Osteocyte (in vitro differentiated cells): ENCODE data around the gene ACTA2. TPM values are rescaled to one million over a fixed set of nuclear protein-coding genes. Genes with fewer than 3 reads are reported as not detected.

Experiments
- DNase-seq: peaks from one replicate; pipeline ENCODE4 v3.0.0; 2021; ENCODE audit warnings: mixed read lengths; ENCODE audit not compliant: unreplicated experiment; ENCODE audit errors: extremely low spot score
- H3K27ac Mint-ChIP-seq: one replicate; pipeline ENCODE4 v1.8.0; 2021; ENCODE audit warnings: mild to moderate bottlenecking, mixed read lengths; ENCODE audit not compliant: unreplicated experiment
- H3K27me3 Mint-ChIP-seq: one replicate; pipeline ENCODE4 v1.8.0; 2021; ENCODE audit warnings: mixed read lengths; ENCODE audit not compliant: unreplicated experiment
- H3K36me3 Mint-ChIP-seq: one replicate; pipeline ENCODE4 v1.8.0; 2021; ENCODE audit warnings: mixed read lengths; ENCODE audit not compliant: unreplicated experiment
- H3K4me1 Mint-ChIP-seq: one replicate; pipeline ENCODE4 v1.8.0; 2021; ENCODE audit warnings: mixed read lengths; ENCODE audit not compliant: unreplicated experiment
- H3K4me3 Mint-ChIP-seq: one replicate; pipeline ENCODE4 v1.8.0; 2021; ENCODE audit warnings: mild to moderate bottlenecking, moderate library complexity, mixed read lengths; ENCODE audit not compliant: unreplicated experiment
- H3K9me3 Mint-ChIP-seq: one replicate; pipeline ENCODE4 v1.8.0; 2021; ENCODE audit warnings: mixed read lengths; ENCODE audit not compliant: unreplicated experiment
- total RNA-seq: library from RNA; stranded (reverse); gene quantifications from 2 replicates; pipeline ENCODE4 v1.2.1, GENCODE V29; 2021
- TF ChIP-seq, protein P1 (sequence below): fragments of 200-600 bp; sonication (generic); IDR thresholded peaks from 2 replicates; pipeline ENCODE4 v1.5.0; 2021; ENCODE audit warnings: antibody characterized with exemption, mild to moderate bottlenecking, moderate library complexity

Gene ACTA2
- total RNA-seq, 1 donor from 2014 or later: 329 TPM

DNA sequence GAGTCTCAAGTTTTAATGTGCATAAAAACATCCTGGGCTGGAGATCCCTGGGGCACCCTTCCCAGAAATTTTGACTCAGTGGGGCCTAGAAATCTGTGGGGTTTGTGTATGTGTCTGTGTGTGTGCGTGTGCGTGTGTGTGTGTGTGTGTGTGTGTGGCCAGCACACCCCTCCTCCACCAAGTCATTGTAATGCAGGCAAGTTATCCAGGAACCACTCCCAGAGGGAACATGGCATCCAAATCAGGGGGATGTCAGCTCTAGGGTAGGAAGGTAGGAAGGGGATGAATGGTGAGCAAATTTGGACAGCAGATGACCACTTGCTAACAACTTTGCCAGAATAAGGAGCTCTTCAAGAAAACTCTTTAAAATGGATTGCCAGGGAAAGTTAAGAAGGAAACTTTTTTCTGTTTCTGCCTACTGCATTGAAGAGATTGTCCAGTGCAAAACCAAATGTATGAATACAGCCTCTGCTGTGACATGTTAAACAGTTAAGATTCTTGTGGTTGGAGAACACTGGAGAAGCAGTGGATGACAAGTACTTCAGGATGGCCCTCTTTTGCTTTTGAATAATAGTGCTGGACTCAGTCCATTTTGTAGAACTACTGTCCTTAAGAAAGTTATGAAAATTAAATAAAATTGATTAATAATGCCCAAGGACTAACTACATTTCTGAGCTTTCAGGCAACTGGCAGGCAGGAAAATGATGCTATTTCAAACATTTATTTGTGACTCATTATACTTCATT is 60.2 kb downstream of the ACTA2 start:
- DNase-seq: no peak
- Mint-ChIP-seq H3K27ac (peak overlapping the region; percentile 25), H3K36me3 (peaks cover 2% of the 10 kb centered on the region), H3K4me3 (no peak overlapping the region), H3K9me3 (no peaks in the 10 kb centered on the region), H3K4me1 (peaks cover 43% of the 10 kb centered on the region), H3K27me3 (no peaks in the 10 kb centered on the region)
- TF ChIP-seq, protein P1, sequence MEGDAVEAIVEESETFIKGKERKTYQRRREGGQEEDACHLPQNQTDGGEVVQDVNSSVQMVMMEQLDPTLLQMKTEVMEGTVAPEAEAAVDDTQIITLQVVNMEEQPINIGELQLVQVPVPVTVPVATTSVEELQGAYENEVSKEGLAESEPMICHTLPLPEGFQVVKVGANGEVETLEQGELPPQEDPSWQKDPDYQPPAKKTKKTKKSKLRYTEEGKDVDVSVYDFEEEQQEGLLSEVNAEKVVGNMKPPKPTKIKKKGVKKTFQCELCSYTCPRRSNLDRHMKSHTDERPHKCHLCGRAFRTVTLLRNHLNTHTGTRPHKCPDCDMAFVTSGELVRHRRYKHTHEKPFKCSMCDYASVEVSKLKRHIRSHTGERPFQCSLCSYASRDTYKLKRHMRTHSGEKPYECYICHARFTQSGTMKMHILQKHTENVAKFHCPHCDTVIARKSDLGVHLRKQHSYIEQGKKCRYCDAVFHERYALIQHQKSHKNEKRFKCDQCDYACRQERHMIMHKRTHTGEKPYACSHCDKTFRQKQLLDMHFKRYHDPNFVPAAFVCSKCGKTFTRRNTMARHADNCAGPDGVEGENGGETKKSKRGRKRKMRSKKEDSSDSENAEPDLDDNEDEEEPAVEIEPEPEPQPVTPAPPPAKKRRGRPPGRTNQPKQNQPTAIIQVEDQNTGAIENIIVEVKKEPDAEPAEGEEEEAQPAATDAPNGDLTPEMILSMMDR: no peak

DNA sequence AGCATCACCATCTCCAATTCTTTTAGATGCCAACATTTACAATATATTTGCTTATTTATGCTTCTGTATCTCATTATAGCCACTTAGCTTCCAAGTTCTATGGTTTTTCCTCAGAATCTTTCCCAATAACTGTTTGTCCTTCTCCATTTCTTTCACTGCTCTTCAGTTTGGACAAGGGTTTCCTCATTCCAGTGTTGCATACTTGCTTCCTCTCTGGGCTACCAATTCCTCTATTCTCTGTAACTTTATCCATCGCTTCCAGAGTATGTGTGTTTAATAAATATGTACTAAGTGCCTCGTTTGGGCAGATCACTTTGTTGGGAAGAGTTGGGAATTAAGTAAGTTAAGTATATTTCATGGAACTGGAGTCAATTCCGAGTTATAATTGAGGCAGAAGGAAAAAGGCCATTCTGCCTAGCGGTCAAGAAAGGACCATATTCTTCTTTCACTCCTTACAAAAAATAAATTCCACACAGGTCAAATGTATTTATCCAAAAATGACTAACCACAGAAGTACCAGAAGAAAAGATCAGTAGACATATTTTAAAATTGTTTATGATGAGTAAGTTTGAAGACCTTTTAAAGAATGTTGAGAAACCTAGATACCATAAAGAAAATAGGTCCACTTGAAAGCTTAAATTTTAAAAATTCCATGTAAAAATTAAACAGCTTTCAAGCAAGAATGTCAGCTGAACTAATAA is 61.7 kb downstream of the ACTA2 start:
- H3K4me1 Mint-ChIP-seq: peaks cover 34% of the 10 kb centered on the region
- no peak overlapping the region for H3K4me3 Mint-ChIP-seq
- no peaks in the 10 kb centered on the region for H3K9me3 Mint-ChIP-seq
- peaks cover 2% of the 10 kb centered on the region for H3K36me3 Mint-ChIP-seq
- no peaks in the 10 kb centered on the region for H3K27me3 Mint-ChIP-seq
- TF ChIP-seq, protein P1: no peak
- DNase-seq: no peak
- peak overlapping the region; percentile 17 for H3K27ac Mint-ChIP-seq

DNA sequence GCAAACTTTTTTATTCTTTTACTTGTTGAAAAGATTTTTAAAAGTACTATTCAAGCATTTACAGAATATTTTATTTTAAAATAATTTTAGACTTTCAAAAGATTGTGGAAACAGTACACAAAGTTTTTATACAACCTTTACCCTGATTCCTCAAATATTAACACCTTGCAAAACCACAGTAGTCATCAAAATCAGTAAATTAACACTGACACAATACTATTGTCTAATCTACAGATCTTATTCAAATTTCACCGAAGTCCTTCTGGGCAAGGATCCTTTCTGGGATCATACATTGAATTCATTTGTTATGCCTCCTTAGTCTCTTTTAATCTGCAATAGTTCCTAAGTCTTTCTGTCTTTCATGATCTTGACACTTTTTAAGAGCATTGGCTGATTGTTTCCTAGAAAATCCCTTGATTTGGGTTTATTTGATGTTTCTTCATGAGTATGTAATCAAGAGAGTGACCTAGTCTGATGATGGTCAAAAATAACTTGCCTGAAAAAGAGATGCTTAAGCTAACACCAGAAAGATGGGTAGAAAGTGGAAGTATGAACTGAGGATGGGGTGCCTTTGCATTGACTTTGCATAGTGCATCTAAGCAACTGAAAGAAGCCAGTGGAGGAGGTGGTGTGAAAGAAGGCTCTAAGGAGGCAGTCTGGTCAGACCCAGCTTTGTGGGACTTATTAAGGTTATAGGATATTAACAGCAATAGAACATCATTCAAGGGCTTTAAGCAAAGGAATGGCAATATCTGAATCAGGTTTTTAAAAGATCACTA is 62.8 kb downstream of the ACTA2 start:
- Mint-ChIP-seq H3K4me1 (peaks cover 34% of the 10 kb centered on the region), H3K36me3 (peaks cover 2% of the 10 kb centered on the region), H3K9me3 (no peaks in the 10 kb centered on the region), H3K27me3 (no peaks in the 10 kb centered on the region), H3K27ac (peak overlapping the region; percentile 16), H3K4me3 (no peak overlapping the region)
- DNase-seq: no peak
- TF ChIP-seq, protein P1: no peak

DNA sequence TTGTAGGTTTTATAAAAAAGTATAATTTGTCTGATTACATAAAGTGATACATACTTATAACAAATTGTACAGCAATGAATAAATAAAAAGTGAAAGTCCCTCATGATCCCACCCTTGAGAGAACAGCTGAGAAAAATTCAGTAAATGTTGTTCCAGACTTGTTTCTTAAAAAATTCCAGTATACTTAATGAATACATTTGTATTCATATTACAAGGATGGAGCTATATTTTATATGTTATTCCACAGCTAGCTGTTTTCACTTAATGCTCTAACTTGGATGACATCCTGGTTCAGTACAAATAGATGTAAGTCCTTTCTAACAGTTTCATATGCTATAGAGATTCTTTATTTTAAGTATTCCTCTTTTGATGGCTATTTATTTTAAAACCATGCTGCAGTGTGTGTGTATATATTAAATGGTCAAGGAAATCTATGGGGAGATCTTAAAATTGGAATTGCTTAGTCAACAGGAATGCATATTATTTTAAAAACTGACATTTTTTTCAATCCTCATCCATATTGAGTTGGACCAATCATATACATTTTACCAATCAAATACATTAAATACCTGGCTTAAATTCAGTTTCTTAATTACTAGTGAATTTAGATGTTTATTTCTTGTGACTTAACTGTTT is 63.6 kb downstream of the ACTA2 start:
- no peaks in the 10 kb centered on the region for H3K27me3 Mint-ChIP-seq
- peak overlapping the region; percentile 16 for H3K27ac Mint-ChIP-seq
- TF ChIP-seq, protein P1: no peak
- peaks cover 34% of the 10 kb centered on the region for H3K4me1 Mint-ChIP-seq
- no peaks in the 10 kb centered on the region for H3K36me3 Mint-ChIP-seq
- DNase-seq: no peak
- H3K4me3 Mint-ChIP-seq: no peak overlapping the region
- no peaks in the 10 kb centered on the region for H3K9me3 Mint-ChIP-seq
